HG03108 (cell line): Measurements from ENCODE around the gene ABCC4.

Source experiments
- ATAC-seq: cut with Tn5 transposase; IDR thresholded peaks from one replicate; pipeline ENCODE4 v1.9.1; 2021; ENCODE audit warnings: moderate library complexity; ENCODE audit not compliant: unreplicated experiment

The ABCC4 gene

GRCh38 chr13:95003019-95003813 lies 298.0 kb downstream of the ABCC4 start:
- no peak for ATAC-seq

GRCh38 chr13:95002126-95002525 lies 299.1 kb downstream of the ABCC4 start:
- no peak for ATAC-seq

GRCh38 chr13:94999871-95000270 lies 301.4 kb downstream of the ABCC4 start:
- ATAC-seq = no peak

GRCh38 chr13:94997126-94997525 lies 304.1 kb downstream of the ABCC4 start:
- ATAC-seq = no peak

GRCh38 chr13:94996445-94996844 lies 304.8 kb downstream of the ABCC4 start:
- ATAC-seq = no peak

GRCh38 chr13:94994506-94994905 lies 306.7 kb downstream of the ABCC4 start:
- no peak for ATAC-seq

- no peak for ATAC-seq
These were observed 307.6 kb downstream of the ABCC4 start for GRCh38 chr13:94993616-94994015.

- ATAC-seq = no peak
These were observed 309.0 kb downstream of the ABCC4 start for GRCh38 chr13:94992036-94992960.

GRCh38 chr13:94988654-94989053 lies 312.6 kb downstream of the ABCC4 start:
- ATAC-seq = no peak

GRCh38 chr13:94987869-94988268 lies 313.4 kb downstream of the ABCC4 start:
- no peak for ATAC-seq

GRCh38 chr13:94987081-94987480 lies 314.2 kb downstream of the ABCC4 start:
- ATAC-seq = no peak

GRCh38 chr13:94984958-94985357 lies 316.3 kb downstream of the ABCC4 start:
- no peak for ATAC-seq

- ATAC-seq = no peak
These were observed 322.7 kb downstream of the ABCC4 start for GRCh38 chr13:94978516-94978915.

- no peak for ATAC-seq
These were observed 327.0 kb downstream of the ABCC4 start for GRCh38 chr13:94974015-94974951.

- ATAC-seq = no peak
These were observed 329.0 kb downstream of the ABCC4 start for GRCh38 chr13:94972262-94972661.
